NCI-H146 treated with DMSO at 0.1 percent for 48 hours (cell line): ENCODE results near the gene EEPD1.
"Not testable (repeated sequence)": the region's sequence is repeated elsewhere in the genome, so short reads cannot be mapped to it uniquely, and the experiment has no call there.

Experiments
- DNase-seq: peaks from one replicate; lab custom pipeline; 2025; ENCODE audit not compliant: unreplicated experiment; lab: John Stamatoyannopoulos, UW

Gene EEPD1

DNA sequence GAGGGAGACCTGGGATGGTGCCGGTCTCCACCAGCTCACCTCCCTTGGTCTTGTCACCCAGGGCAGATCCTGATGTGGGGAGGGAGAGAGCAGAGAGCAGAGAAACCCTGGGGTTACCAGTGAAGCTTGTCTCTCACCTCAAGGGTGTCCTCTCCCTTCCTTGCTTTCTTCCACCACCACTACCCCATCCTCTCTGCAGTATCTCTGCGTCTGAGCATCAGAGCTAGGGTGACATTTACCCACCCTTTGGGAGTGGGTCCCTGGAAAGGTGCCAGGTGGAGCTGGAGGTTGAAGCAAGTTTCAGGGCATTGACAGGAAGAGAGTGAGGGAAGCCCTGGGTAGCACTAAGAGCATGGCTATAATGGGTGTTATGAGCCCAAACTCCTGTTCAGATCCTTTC lies 161.4 kb downstream of the EEPD1 start:
- DNase-seq: no peak

DNA sequence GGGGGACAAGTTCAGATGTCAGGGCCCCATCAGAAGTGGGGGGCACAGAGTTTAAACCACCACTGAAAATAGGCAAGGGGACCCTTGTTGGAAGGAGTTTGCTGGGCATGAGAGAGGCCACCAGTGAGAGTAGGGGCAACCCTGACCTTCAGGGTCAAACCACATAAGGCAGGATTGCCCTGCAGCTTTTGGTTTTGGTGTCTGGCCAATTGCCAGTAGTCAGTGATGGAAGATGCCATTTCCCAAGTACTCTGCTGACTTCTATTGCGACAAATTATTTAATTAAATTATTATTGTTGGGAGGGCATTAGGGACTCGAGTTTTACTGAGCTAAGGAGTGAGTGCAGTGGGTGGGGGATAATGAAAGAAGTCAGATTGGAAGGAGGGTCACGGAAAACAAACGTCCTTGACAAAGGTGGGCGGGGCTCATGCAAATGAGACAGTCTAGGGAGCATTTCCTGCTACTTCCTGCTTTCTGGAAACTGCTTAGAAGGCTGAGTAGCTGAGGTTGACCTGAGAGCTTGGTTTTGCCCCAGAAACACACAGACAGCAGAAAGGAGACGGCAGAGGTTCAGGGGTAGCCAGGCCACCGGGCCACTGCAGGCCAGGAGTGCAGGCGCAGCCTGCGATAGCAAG lies 162.4 kb downstream of the EEPD1 start:
- DNase-seq: no peak

DNA sequence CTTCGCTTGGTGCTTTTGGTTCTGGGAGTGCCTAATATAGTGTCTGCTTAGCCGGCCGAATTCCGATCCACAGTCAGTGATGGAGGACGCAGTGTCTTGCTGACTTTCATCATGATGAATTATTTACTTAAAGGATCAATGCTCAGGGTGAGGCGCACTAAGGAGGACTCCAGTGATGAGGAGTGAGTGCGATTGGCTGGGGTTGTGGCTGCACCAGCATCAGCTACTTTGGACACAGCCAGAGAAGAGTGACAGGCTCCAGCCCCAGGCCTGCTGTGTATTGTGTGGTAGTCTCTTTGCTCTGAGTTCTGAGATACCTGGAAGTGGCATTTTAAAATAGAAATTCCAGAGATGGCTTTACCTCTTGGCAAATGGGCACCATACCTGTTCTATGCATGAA lies 163.3 kb downstream of the EEPD1 start:
- no peak for DNase-seq

DNA sequence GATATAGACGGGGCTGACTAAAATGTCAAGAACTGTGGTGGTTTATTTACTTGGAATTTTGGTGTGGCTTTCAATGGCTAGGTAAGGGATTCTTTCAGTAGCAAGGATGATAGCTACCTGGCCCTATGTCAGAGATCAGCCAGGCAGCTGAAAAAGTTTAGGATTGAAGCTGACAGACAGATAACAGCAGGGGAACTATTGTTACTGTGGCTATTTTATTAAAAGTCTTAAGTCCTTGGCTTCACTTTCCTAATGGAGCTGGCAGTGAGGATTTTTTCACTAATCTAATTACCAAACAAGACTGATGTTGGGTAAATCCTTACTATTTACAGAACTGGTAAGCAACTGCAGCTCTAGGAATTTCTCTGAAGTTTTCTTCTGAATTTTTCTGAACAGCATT lies 164.2 kb downstream of the EEPD1 start:
- DNase-seq: no peak

DNA sequence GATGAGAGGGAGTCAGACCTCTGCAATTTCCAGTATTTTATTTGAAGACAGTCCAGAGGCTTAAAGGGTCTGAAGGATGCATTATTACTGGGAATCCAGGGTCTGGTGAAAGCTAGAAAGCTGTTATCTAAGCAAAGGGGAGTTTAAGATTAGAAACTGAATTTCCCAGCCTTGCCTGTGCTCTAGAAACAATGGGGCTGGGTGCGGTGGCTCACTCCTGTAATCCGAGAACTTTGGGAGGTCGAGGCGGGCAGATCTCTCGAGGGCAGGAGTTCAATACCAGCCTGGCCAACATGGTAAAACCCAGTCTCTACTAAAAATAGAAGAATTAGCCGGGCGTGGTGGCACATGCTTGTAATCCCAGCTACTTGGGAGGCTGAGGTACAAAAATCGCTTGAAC lies 165.1 kb downstream of the EEPD1 start:
- no peak for DNase-seq

DNA sequence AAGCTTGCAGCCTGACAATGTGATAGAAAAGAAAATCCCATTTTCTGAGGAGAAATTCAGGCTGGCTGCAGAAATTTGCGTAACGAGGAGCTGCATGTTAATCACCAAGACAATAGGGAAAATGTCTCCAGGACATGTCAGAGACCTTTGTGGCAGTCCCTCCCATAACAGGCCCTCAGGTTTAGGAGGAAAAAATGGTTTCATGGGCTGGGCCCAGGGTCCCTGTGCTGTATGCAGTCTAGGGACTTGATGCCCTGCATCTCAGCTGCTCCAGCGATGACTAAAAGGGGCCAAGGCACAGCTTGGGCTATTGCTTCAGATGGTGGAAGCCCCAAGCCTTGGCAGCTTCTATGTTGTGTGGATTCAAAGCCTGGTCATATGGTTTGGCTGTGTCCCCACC lies 168.2 kb downstream of the EEPD1 start:
- not testable (repeated sequence) for DNase-seq

DNA sequence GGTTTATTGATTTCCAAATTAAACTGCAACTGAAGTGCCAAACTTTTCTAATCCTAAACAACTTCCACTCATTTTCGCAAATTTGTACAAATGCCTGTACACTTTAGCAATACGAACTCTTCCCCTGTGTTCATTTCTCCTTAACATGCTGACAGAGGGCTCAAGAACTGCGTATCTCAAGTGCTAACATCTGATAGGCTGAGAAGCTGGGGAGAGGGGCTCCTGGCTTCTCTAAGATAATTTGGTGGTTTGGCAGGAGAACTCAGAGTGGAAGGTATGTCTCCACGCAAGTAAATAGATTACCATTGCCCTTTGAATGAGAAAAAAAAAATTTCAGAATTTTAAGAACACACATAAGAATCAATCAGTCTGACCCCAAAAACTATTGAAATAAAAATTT lies 183.3 kb downstream of the EEPD1 start:
- DNase-seq: no peak

DNA sequence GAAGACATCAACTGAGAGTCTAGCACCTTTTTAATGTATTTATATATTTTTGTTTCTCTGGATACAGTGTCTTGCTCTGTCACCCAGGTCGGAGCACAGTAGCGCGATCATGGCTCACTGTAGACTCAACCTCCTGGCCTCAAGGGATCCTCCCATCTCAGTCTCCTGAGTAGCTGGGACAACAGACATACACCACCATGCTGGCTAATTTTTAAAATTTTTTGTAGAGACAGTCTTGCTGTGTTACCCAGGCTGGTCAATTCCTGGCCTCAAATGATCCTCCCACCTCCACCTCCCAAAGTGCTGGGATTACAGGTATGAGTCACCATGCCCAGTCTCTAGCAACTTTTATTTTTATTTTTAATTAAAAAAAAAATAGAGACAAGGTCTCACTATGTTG lies 185.2 kb downstream of the EEPD1 start:
- no peak for DNase-seq

DNA sequence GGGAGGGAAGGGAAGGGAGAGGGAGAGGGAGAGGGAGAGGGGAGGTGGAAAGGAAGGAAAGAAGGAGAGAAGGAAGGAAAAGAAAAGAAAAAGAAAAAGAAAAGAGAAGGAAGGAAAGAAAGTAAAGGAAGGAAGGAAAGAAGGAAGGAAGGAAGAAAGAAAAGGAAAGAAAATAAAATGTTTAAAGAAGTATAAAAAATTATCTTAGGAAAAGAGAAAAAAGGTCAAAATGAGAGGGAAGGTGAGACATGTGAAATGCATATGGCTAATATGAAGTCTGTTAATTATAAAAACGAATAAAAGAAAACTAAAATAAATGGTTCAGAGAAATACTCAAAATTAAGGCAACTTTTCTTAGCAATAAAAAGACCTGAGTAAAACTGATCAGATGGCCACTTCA lies 190.5 kb downstream of the EEPD1 start:
- no peak for DNase-seq

DNA sequence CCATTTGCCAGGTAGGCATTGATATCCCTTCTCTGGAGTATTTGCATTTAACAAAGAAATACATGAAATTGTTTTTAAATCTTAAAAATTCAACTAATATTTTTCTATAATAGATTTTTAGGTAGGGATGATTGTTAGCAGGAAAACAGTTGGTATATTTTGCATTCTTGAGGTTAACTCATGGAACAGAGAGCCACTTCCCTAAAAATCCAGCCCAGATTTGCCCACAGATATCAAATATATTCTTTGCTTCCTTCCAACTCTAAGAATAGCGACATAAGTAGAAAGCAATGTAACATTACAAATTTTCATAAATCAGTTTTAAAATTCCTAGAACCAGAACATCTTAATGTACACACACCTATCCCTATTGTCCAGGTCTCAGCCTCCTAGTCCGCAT lies 191.6 kb downstream of the EEPD1 start:
- DNase-seq: no peak

DNA sequence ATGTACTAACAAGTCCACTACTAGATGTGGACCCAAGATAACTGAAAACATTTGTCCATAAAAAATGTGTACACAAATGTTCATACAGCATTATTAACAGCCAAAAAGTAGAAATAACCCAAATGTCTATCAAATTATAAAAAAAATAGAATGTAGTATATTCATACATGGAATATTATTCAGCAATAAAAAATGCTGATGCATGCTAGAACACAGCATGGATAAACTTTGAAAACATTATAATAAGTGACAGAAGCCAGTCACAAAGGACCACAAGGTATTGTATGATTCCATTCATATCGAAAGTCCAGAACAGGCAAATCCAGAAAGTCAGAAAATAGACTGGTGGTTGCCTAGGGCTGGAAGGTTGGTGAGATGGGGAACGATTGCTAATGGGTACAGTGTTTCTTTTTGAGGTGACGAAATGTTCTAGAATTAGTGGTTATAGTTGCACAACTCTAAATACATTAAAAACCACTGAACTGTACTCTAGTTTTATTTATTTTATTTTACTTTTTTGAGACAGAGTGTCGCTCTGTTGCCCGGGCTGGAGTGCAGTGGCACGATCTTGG lies 193.3 kb downstream of the EEPD1 start:
- DNase-seq: no peak

DNA sequence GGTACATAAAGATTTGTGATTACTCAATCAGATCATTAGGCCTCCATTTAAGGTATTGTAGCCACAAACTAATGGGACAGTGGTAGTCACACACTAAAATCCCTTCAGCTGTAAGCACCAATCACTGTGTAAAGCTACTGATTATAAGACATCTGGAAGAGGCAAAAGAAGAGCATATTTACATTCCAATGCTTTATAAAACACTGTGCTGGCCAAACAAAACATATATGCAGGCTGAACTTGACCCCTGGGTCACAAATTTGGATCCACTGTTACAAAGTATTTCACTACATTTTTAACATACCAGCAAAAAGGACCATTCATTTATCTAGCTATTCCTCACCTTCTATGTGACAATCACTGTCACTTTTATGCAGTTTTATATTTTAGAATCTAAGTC lies 195.2 kb downstream of the EEPD1 start:
- no peak for DNase-seq

DNA sequence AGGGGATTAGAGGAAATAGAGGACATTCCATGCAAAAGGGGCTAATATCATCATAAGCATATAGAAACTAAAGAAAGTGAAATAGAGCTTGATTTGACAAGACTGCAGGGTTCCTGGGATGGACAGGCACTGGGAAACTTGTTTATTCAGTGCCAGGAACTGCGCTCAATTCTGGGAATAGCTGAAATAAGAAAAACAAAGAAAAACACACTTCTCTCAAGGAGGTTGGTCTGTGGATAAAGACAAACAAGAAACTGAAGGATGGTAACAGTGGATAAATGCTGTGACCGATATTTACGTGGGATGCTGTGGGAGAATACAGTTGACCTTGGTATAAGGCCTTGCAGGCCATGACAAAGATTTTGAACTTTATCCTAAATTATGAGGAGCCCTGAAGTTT lies 195.7 kb downstream of the EEPD1 start:
- DNase-seq: no peak

DNA sequence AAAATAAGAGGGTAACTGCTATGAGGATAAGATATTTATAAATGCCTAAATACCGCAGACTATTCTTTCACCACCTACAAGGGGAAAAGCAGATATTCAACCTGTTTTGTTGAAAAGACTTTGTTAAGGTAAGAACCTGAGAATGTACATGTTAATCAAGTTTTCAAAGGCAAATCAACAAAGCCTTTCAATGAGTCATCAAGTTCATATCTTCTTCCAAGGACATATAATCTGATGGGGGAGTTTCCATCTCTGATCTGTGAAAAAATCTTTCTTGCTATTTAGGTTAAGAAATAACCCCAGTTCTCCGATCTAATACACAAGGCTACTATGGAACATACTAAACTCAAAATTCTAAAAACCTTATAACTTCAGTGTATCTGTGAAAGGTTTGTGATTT lies 196.6 kb downstream of the EEPD1 start:
- no peak for DNase-seq
